NT2/D1 (cell line): Measurements from ENCODE around the gene DSCAML1.

Experiments used
- SUZ12 ChIP-seq: IDR thresholded peaks from 2 replicates; pipeline ENCODE4 v1.6.1; 2011; ENCODE audit not compliant: insufficient read length, insufficient read depth; ENCODE audit errors: extremely low read depth
- YY1 ChIP-seq: IDR thresholded peaks from 2 replicates; pipeline ENCODE4 v1.6.1; 2011; ENCODE audit not compliant: insufficient read length, insufficient read depth
- ZNF274 ChIP-seq: IDR thresholded peaks from 2 replicates; pipeline ENCODE4 v1.6.1; 2011; ENCODE audit warnings: mild to moderate bottlenecking, low read depth, low read length

DNA sequence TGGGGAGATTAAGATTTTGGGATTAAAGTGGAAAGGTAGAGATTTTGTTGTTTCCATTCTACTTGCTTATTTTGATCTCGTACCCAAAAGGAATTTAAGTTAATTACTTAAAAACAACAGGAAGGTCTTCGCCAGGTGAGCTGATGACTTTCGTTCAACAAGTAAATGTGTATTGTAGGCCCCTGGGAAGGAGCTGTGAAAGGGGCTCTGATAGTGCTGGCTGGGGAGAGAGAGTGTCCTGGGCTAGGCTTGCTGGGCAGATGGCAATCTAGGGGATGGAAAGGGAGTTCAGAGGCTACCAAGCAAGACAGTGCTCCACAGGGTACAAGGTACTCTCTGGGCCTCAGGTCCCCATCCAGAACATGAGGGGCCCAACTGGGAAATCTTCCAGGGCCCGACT lies 279.9 kb downstream of the DSCAML1 start:
- TF ChIP-seq ZNF274 (no peak), SUZ12 (no peak), YY1 (no peak)
